GM18870 (cell line): ENCODE measurements around the gene EXOC7.
"Not testable (repeated sequence)": the region's sequence is repeated elsewhere in the genome, so short reads cannot be mapped to it uniquely, and the experiment has no call there.

Experiments used
- ATAC-seq: cut with Tn5 transposase; IDR thresholded peaks from one replicate; pipeline ENCODE4 v1.9.1; 2021; ENCODE audit warnings: moderate library complexity; ENCODE audit not compliant: unreplicated experiment

The EXOC7 gene

DNA sequence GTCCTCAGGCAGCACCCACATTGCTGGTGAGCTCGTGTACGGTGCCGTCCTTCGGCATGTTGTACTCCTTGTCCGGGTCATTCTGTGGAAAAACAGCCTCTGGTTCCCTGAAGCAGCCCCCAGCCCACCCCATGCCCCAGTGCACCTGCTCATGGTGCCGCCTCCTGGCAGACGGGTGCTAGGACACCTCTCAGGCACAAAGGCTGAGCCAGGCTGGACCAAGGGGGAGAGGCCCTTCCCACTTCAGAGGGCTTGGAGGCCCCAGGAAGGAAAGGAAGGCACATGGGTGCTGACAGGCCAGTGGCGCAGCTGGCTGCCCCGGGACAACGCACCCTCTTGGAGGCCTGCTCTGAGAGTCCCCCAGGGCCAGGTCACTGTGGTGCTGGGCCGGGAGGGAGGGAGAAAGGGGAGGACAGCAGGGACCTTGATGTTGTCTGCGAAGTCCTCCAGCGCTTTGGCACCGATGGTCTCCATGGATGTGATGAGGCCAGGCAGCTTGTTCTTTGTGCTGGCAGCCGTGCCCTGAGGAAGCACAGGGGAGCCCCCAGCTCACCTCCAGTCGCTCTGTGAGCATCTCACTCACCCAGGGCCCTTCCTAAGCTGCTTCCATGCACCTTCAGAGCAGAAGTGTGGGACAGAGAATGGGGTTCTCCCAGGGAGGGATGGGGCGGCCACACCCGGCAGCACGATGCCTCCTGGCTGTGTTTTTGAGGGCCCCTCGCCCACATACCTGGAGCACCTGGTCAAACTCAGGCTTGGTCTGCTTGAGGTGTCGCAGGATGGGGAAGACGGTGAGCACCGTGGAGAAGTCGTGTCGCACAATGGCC, 15.3 kb downstream of the EXOC7 start:
- ATAC-seq = no peak

GRCh38 chr17:76087531-76087930, 16.1 kb downstream of the EXOC7 start:
- no peak for ATAC-seq

- ATAC-seq = no peak
These were observed 17.2 kb downstream of the EXOC7 start for GRCh38 chr17:76086384-76086783.

GRCh38 chr17:76085731-76086366, 17.7 kb downstream of the EXOC7 start:
- no peak for ATAC-seq

GRCh38 chr17:76085066-76085730, 18.4 kb downstream of the EXOC7 start:
- ATAC-seq = no peak

DNA sequence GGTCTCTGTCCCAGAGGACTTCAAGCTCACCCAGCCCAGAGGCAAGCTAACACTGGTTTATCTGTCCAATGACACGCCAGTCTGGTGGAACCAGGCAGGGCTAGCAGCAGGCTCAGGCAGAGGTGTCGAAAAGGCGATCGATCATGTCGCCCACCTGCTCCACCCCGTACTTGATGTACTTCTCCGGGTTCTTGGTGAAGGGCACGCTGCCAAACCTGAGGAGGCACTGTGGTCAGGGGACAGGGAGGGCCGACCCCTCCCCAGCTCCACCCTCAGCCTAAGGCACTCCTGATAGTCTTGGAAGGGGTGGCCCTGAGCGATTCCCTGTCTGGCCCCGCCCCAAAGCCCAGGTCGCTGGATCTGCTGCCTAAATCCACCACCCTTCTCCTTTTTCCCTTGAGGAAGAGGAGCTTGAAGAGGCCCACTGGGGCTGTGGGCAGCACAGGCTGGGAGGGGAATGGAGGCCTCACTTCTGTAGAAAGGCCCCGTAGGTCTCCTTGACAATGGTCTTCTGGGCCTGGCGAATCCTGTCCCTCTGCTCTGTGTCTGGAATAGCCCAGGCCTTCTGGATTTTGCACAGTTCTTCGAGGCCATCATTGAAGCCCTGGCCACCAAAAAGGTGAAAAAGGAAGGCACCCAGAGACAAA, 19.9 kb downstream of the EXOC7 start:
- no peak for ATAC-seq

DNA sequence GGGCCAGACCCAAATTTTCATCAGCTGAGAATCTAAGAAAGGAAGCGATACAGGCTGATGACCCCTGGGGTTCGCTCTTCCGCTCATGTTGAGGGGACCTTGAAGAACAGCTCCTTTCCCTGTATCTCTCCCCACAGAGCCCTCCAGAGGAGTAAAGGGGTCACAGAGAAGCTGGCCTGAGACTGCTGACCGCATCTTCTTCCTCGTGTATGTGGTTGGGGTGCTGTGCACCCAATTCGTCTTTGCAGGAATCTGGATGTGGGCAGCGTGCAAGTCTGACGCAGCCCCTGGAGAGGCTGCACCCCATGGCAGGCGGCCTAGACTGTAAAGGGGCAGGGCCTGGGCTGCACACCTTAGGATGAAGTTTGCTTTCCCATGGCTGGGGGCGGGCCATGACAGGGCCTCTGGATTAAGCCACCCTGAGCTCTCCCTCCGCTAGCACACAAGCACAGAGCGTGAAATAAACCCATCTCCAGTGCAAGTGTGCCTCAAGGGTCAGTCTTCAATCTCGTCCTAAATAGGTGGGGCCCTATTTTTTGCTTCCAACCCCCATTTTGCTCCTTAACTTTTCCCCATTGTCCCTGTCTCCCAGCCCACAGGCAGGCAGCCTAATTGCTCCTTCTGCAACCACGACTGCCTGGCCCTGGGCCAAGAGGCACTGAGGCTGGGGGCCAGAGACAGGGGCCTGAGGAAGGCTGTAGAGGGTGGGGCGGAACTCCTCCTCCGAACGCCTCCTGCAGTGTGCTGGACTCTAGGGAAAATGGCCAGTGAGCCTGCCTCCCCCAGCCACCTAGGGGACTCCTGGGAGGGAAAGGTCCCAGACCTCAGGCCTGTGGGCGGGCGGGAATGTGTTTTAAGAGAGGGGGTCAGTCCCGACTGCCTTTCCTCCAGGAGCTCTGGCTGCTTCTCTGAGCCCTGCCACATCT, 21.0 kb downstream of the EXOC7 start:
- no peak for ATAC-seq

GRCh38 chr17:76081295-76082210, 22.0 kb downstream of the EXOC7 start:
- no peak for ATAC-seq

- ATAC-seq = no peak
These were observed 22.8 kb downstream of the EXOC7 start for GRCh38 chr17:76080768-76081287.

DNA sequence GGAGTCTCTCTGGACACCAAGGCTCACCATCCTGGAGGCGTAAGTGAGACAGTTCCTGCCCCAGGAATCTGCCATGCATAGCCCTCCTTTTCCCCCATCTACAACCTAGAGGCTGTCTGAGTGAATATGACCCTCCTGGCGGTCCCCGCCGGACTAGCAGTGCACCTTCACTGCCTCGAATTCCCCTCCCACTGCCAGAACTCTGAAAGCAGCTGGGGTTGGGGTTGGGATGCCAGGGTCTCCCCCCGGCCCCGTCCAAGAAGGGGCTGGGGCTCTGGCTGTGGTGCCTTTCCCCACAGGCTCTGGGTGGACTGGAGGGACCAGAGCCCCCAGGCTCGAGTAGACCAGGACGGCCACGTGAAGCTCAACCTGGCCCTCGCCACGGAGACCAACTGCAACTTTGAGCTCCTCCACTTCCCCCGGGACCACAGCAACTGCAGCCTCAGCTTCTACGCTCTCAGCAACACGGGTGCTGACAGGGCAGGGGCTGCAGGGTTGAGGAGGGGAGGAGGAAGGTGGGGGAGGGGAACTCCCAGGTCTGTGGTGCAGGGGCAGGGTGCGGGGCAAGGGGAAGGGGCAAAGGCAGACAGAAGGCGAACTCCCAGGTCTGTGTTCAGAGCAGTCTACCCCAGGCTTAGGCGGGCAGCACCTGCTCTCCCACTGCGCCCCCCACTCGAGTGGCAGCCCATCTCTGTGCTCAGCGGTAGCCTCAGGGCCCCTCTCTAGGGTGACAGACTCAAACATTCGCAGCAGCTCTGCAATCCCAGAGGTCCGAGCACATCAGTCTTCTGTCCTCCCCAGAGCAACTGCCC, 23.4 kb downstream of the EXOC7 start:
- ATAC-seq = no peak

DNA sequence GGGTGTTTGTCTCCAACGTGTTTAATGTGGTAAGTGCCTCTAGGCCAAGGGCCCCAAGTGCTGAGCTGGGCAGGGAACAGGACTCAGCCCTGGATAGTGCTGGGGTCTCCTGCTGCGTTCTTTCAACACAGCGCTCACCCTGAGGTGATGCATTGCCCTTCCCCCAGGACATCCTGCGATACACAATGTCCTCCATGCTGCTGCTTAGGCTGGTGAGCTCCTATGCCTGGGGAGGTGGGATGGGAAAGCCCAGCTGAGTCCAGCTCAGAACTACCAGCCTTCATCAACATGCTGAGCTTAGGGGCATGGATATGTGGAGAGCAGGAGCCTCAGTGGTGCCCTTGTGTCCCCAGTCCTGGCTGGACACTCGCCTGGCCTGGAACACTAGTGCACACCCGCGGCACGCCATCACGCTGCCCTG, 24.0 kb downstream of the EXOC7 start:
- ATAC-seq = no peak

GRCh38 chr17:76078860-76079534, 24.6 kb downstream of the EXOC7 start, which contains the start of gene ZACN:
TSS of gene ZACN (plus strand) at chr17:76079182. CDS start at chr17:76079265, 83 bp downstream.
- ATAC-seq = no peak

- ATAC-seq = not testable (repeated sequence)
These were observed 25.2 kb downstream of the EXOC7 start for GRCh38 chr17:76078370-76078769.

DNA sequence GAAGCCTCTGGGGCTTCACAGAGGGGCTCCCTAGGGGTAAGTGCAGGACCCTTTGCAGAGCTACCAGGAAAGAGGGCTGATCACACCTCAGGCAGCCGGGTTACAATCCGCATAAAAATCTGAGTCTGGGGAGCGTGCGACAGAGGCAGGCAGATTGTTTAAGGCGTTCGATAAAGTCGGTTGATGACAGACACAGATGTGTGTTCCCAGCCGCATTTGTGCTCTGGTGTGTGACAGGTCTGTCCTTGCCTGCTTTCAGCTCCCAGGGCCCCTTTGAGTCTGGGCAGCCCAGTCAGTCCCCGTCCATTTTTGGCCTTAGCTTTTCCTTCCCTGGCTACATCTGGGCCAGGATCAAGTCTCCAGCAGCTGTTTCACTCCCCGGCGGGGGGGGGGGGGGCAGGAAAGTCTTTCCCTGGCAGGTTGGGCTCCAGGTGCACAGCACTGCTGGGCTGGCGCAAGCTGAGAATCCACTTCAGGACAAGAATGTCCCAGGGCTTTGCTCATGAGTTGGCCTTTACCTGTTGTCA, 25.9 kb downstream of the EXOC7 start:
- ATAC-seq = no peak

- no peak for ATAC-seq
These were observed 26.6 kb downstream of the EXOC7 start for GRCh38 chr17:76076765-76077583.

- ATAC-seq = no peak
These were observed 27.3 kb downstream of the EXOC7 start for GRCh38 chr17:76076146-76076764.
